Fibroblast of pulmonary artery (primary cell): Measurements from ENCODE around the gene ADD2.

Experiments used
- DNase-seq: peaks from one replicate; pipeline ENCODE4 v3.0.0-alpha.2; 2010; ENCODE audit warnings: low read depth
- H3K4me3 ChIP-seq: replicated peaks from 2 replicates; pipeline ENCODE4 v1.5.1; 2011; ENCODE audit warnings: low read depth, mild to moderate bottlenecking, control low read depth, low read length, moderate library complexity
- CTCF ChIP-seq: IDR thresholded peaks from 2 replicates; pipeline ENCODE4 v1.5.1; 2011; ENCODE audit warnings: mild to moderate bottlenecking, control low read depth, low read length, inconsistent platforms; ENCODE audit errors: missing control alignments

The ADD2 gene

GRCh38 chr2:70613521-70613920, 154.5 kb downstream of the ADD2 start:
- no peak for DNase-seq
- H3K4me3 ChIP-seq: no peak overlapping the region
- no peak for TF ChIP-seq CTCF

GRCh38 chr2:70612574-70612973, 155.4 kb downstream of the ADD2 start:
- no peak for DNase-seq
- no peak overlapping the region for H3K4me3 ChIP-seq
- no peak for TF ChIP-seq CTCF

- no peak for TF ChIP-seq CTCF
- no peak overlapping the region for H3K4me3 ChIP-seq
- DNase-seq: no peak
These were observed 159.6 kb downstream of the ADD2 start for GRCh38 chr2:70608373-70608772.

GRCh38 chr2:70607121-70607561, 160.9 kb downstream of the ADD2 start:
- DNase-seq: no peak
- H3K4me3 ChIP-seq: no peak overlapping the region
- no peak for TF ChIP-seq CTCF
